ENCODE measurements around the gene GLIPR1.
"Not testable (repeated sequence)": the region's sequence is repeated elsewhere in the genome, so short reads cannot be mapped to it uniquely, and the experiment has no call there.

- TF ChIP-seq, protein P1, sequence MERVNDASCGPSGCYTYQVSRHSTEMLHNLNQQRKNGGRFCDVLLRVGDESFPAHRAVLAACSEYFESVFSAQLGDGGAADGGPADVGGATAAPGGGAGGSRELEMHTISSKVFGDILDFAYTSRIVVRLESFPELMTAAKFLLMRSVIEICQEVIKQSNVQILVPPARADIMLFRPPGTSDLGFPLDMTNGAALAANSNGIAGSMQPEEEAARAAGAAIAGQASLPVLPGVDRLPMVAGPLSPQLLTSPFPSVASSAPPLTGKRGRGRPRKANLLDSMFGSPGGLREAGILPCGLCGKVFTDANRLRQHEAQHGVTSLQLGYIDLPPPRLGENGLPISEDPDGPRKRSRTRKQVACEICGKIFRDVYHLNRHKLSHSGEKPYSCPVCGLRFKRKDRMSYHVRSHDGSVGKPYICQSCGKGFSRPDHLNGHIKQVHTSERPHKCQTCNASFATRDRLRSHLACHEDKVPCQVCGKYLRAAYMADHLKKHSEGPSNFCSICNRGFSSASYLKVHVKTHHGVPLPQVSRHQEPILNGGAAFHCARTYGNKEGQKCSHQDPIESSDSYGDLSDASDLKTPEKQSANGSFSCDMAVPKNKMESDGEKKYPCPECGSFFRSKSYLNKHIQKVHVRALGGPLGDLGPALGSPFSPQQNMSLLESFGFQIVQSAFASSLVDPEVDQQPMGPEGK (CRISPR knock-in tag; IDR thresholded peaks at IDR 0.05; ENCODE audit: borderline replicate concordance) = not testable (repeated sequence)
- TF ChIP-seq ZFP30 (CRISPR knock-in tag; IDR thresholded peaks at IDR 0.05); ZNF565 (CRISPR knock-in tag; conservative IDR thresholded peaks at IDR 0.05; ENCODE audit: low read depth); ESRRG (CRISPR knock-in tag; IDR thresholded peaks at IDR 0.05); ZNF70 (CRISPR knock-in tag; IDR thresholded peaks at IDR 0.05); BACH2 (CRISPR knock-in tag; IDR thresholded peaks at IDR 0.05; ENCODE audit: borderline replicate concordance); ARNTL (CRISPR knock-in tag; IDR thresholded peaks at IDR 0.05; ENCODE audit: borderline replicate concordance, low read depth); TCF4 (CRISPR knock-in tag; IDR thresholded peaks at IDR 0.05; ENCODE audit: borderline replicate concordance); ISL1 (CRISPR knock-in tag; IDR thresholded peaks at IDR 0.05): not testable (repeated sequence)
- TF ChIP-seq, protein P2, sequence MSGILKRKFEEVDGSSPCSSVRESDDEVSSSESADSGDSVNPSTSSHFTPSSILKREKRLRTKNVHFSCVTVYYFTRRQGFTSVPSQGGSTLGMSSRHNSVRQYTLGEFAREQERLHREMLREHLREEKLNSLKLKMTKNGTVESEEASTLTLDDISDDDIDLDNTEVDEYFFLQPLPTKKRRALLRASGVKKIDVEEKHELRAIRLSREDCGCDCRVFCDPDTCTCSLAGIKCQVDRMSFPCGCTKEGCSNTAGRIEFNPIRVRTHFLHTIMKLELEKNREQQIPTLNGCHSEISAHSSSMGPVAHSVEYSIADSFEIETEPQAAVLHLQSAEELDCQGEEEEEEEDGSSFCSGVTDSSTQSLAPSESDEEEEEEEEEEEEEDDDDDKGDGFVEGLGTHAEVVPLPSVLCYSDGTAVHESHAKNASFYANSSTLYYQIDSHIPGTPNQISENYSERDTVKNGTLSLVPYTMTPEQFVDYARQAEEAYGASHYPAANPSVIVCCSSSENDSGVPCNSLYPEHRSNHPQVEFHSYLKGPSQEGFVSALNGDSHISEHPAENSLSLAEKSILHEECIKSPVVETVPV (CRISPR knock-in tag; IDR thresholded peaks at IDR 0.05) = not testable (repeated sequence)
Measured at GRCh38 chr12:75457866-75458265, 22.7 kb upstream of the GLIPR1 start.
